Spleen (tissue), 11 donors: ENCODE results near the gene PRDX2. TPM values are rescaled to one million over a fixed set of nuclear protein-coding genes. Genes with fewer than 3 reads are reported as not detected.

Experiments used
- DNase-seq: peaks from one replicate; pipeline ENCODE4 v3.0.0-alpha.2; 2020
- H3K27ac ChIP-seq, 8 donors: fragments of 200-600 bp; sonication (generic) in 7 of 8; 1 replicate in 4 of 8; 2 replicates in 4 of 8; pipeline versions ENCODE4 v1.5.0 to v1.8.0; 2016 to 2021; ENCODE audit warnings: inconsistent platforms in 4 of 8, mild to moderate bottlenecking in 4 of 8, moderate library complexity in 1 of 8
- H3K27me3 ChIP-seq, 7 donors: fragments of 200-600 bp; sonication (generic) in 6 of 7; replicated peaks in 1 of 7; 1 replicate in 4 of 7; 2 replicates in 3 of 7; pipeline versions ENCODE4 v1.5.0 to v1.8.0; 2016 to 2021; ENCODE audit warnings: inconsistent platforms in 3 of 7, mild to moderate bottlenecking in 1 of 7
- H3K36me3 ChIP-seq, 6 donors: fragments of 200-600 bp; sonication (generic) in 5 of 6; 1 replicate in 4 of 6; 2 replicates in 2 of 6; pipeline versions ENCODE4 v1.5.0 to v1.8.0; 2016 to 2021; ENCODE audit warnings: inconsistent platforms in 2 of 6
- H3K4me1 ChIP-seq, 6 donors: fragments of 200-600 bp; sonication (generic) in 5 of 6; 1 replicate in 3 of 6; 2 replicates in 3 of 6; pipeline versions ENCODE4 v1.5.0 to v1.8.0; 2016 to 2021; ENCODE audit warnings: inconsistent platforms in 3 of 6
- H3K4me3 ChIP-seq, 8 donors: fragments of 200-600 bp; sonication (generic) in 7 of 8; 1 replicate in 4 of 8; 2 replicates in 4 of 8; pipeline versions ENCODE4 v1.5.0 to v1.8.0; 2016 to 2021; ENCODE audit warnings: inconsistent platforms in 4 of 8, mild to moderate bottlenecking in 4 of 8, moderate library complexity in 2 of 8
- H3K9me3 ChIP-seq, 8 donors: fragments of 200-600 bp; sonication (generic) in 7 of 8; 1 replicate in 4 of 8; 2 replicates in 4 of 8; pipeline versions ENCODE4 v1.5.0 to v1.8.0; 2016 to 2021; ENCODE audit warnings: inconsistent platforms in 4 of 8
- POLR2A ChIP-seq, 3 donors: fragments of 450-650 bp; IDR thresholded peaks; one replicate each; pipeline ENCODE4 v1.5.1; 2017; ENCODE audit warnings: antibody characterized with exemption in 3 of 3, mild to moderate bottlenecking in 1 of 3
- POLR2AphosphoS5 ChIP-seq, 3 donors: sonication (generic); formaldehyde crosslinking; IDR thresholded peaks; one replicate each; pipeline ENCODE4 v1.5.1; 2017; ENCODE audit warnings: antibody characterized with exemption in 3 of 3
- WGBS, 5 donors: extraction: QIAGEN DNeasy Blood & Tissue Kit in 3 of 5; methylation state at CpG; one replicate each; pipeline versions ENCODE4 v1.1.5 to v1.1.7; 2013 to 2018; 5-methylcytosine and 5-hydroxymethylcytosine counted together
- intact Hi-C: fragments of 100-400 bp; cut with DNase I; formaldehyde crosslinking; loops from one replicate; pipeline ENCODE4 v1.15.0; 2023; ENCODE audit warnings: low total_unique reads
- polyA plus RNA-seq, 3 donors: library from polyadenylated mRNA; stranded (reverse); fragments of 200-250 nt; gene quantifications; one replicate each; pipeline ENCODE4 v1.2.1, GENCODE V29; 2013
- total RNA-seq, 7 donors: library from RNA; depleted of rRNA in 3 of 7; stranded (reverse); fragments of >200 nt in 3 of 7; fragmentation: NEBNext Ultra II Directional in 4 of 7; extraction: Animal tissue kit (Norgen Biotek cat#: 25700) in 4 of 7; gene quantifications; one replicate each; pipeline versions ENCODE4 v1.1.0 to v1.2.1, GENCODE V29; 2016 to 2021
- TF ChIP-seq, protein P1 (sequence below), 11 experiments: fragments of 200-600 bp in 7 of 11; fragments of 450-650 bp in 4 of 11; sonication (generic) in 4 of 11; IDR thresholded peaks in 8 of 11; conservative IDR thresholded peaks in 3 of 11; 1 replicate in 7 of 11; 2 replicates in 4 of 11; pipeline versions ENCODE4 v1.4.0 to v1.8.0; 2016 to 2021; ENCODE audit warnings: antibody characterized with exemption in 11 of 11, inconsistent platforms in 4 of 11, mild to moderate bottlenecking in 1 of 11
- donor health status: healthy with polysubstance abuse.
- donor health status: DM: no; HTN: no; CAD: no; lungs with moderate emphysema.
- donor health status: DM: no; HTN: no; CAD: no.
- donor health status: Bipolar disorder and iron deficiency.
- donor health status: healthy.
- donor health status: DM: no; HTN: no; CAD: no.
- donor health status: DM: yes; HTN: yes; CAD: no.

PRDX2 gene
- total and polyA plus RNA-seq, 10 donors, result 78.3 to 203 (median 117) TPM

DNA sequence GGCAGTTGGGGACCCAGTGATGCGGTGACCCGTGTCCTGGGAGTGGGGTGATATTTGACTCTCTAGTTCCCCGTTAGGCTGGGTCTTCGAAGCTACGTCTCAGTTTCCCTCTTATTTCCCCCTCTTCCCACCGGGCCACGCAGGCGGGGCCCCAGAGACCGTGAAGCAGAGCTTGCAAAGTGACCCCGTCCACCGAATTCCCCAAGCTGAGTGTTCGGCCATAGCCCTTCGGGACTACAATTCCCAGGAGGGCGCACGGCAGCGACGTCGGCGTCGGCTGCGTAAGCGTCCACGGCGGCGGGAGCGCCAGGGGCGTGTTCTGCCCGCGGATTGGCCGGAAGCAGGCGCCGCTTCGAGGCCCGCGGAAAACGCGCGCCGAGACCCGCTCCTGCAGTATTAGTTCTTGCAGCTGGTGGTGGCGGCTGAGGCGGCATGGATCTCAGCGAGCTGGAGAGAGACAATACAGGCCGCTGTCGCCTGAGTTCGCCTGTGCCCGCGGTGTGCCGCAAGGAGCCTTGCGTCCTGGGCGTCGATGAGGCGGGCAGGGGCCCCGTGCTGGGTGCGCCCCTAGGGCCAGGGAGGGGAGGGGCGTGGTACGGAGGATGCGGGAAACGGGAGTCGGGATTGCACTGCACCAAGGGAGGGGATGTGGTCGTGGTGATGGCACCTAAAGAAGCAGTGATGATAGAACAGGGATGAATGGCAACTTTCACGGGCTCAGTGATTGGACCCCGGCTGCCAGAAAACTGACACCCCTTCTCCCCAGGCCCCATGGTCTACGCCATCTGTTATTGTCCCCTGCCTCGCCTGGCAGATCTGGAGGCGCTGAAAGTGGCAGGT, 4.9 kb upstream of the PRDX2 start, which contains the start of gene RNASEH2A:
Gene RNASEH2A, plus strand, starts transcription at position 343 of the 840 bp plus-strand sequence. Its CDS starts 90 bp downstream, at position 433.
- Histone ChIP-seq H3K27ac (peak within 1 kb of the TSS; percentile 3 to 83 (median 71)), H3K4me1 (peaks cover 13 to 36% (median 27%) of the 10 kb centered on the region in 6 donors), H3K4me3 (peak within 1 kb of the TSS; percentile 57 to 82 (median 67)), H3K27me3 (peaks cover 0 to 14% (median 0%) of the 10 kb centered on the region in 7 donors), H3K9me3 (no peaks in the 10 kb centered on the region), H3K36me3 (peaks cover 0 to 38% (median 3%) of the 10 kb centered on the region in 6 donors)
- peak; percentile 98 for DNase-seq
- intact Hi-C loops, result loop anchor here (5.0 kb wide), 1 partner anchor 34 kb away; no protein-coding TSS in a partner anchor
- WGBS, 5 donors, result 3 to 6% (median 4%) methylated on average over 61 to 66 of the region's 66 CpGs
- TF ChIP-seq, protein P1, sequence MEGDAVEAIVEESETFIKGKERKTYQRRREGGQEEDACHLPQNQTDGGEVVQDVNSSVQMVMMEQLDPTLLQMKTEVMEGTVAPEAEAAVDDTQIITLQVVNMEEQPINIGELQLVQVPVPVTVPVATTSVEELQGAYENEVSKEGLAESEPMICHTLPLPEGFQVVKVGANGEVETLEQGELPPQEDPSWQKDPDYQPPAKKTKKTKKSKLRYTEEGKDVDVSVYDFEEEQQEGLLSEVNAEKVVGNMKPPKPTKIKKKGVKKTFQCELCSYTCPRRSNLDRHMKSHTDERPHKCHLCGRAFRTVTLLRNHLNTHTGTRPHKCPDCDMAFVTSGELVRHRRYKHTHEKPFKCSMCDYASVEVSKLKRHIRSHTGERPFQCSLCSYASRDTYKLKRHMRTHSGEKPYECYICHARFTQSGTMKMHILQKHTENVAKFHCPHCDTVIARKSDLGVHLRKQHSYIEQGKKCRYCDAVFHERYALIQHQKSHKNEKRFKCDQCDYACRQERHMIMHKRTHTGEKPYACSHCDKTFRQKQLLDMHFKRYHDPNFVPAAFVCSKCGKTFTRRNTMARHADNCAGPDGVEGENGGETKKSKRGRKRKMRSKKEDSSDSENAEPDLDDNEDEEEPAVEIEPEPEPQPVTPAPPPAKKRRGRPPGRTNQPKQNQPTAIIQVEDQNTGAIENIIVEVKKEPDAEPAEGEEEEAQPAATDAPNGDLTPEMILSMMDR (IDR thresholded peaks at IDR 0.05 in 8 of 11, conservative IDR thresholded peaks at IDR 0.05 in 3 of 11), result peak in 5 of 11 experiments; percentile 15 to 44 (median 40)
- TF ChIP-seq POLR2A (IDR thresholded peaks at IDR 0.05), result no peak
- peak; percentile 86 to 94 (median 87) for TF ChIP-seq POLR2AphosphoS5 (IDR thresholded peaks at IDR 0.05)

DNA sequence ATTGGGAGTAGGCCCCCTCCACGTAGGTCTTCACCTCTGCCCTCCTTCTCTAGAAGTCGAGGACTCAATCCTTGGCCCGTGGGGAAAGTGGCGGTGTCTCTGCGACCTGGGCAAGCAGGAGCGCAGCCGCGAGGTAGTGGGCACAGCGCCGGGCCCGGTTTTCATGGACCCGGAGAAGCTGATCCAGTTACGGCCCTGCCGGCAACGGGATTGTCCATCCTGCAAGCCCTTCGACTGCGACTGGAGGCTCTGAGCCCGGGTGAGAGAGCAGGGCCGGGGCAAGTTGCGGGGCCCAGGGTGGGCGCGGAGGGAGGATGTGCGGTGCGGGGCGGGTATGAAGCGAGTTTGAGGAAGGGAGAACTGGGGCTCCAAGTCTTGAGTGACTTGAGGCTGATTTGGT, 2.5 kb upstream of the PRDX2 start:
- Histone ChIP-seq H3K4me1 (peaks cover 21 to 57% (median 42%) of the 10 kb centered on the region in 6 donors), H3K4me3 (no peak overlapping the region), H3K36me3 (peaks cover 0 to 28% (median 8%) of the 10 kb centered on the region in 6 donors), H3K9me3 (no peaks in the 10 kb centered on the region), H3K27ac (no peak overlapping the region), H3K27me3 (peaks cover 0 to 20% (median 0%) of the 10 kb centered on the region in 7 donors)
- DNase-seq, result no peak
- TF ChIP-seq POLR2A (IDR thresholded peaks at IDR 0.05) (no peak), POLR2AphosphoS5 (IDR thresholded peaks at IDR 0.05) (no peak)
- TF ChIP-seq, protein P1 (IDR thresholded peaks at IDR 0.05 in 8 of 11, conservative IDR thresholded peaks at IDR 0.05 in 3 of 11), result no peak
- WGBS, 5 donors, result 92 to 96% (median 95%) methylated on average over 26 of the region's 26 CpGs
- intact Hi-C loops, result no loop called here

DNA sequence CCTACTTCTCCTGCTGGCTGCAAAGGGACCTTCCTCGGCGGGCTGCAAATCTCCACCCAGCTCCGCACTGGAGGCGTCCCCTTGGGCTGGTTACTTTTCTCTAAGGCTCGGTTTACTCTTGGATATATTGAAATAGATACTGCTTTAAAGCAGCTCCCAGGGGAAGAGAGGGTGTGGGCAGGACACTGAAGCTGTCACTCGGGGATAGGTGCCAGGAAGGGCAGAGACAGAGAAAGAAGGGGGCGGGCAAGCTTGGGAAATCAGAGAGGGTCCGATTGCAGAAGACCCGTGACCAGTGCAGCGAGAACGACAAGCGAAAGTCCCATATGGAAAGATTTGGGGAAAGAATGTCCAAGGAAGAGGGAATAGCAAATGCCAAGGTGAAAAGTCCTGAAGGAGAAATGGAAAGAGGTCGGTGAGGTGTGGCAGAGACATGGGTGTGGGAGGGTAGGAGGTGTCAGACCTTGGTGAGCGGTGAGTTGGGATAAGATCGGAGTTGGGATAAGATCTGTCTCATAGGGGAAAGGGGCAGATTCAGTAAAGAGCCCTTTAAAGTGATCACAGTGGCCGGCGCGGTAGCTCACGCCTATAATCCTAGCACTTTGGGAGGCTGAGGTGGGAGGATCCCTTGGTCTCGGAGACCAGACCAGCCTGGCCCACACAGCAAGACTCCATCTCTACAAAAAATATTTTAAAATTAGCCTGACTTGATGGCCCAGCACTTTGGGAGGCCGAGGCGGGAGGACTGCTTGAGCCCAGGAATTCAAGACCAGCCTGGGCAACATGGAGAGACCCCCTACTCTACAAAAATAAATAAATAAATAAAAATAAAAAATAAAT, 887 bp upstream of the PRDX2 start:
- no peak for DNase-seq
- TF ChIP-seq POLR2AphosphoS5 (IDR thresholded peaks at IDR 0.05) (no peak), POLR2A (IDR thresholded peaks at IDR 0.05) (no peak)
- TF ChIP-seq, protein P1 (IDR thresholded peaks at IDR 0.05 in 8 of 11, conservative IDR thresholded peaks at IDR 0.05 in 3 of 11), result no peak
- H3K4me3 ChIP-seq, result peak overlapping the region; percentile 51 to 90 (median 78)
- no peaks in the 10 kb centered on the region for H3K9me3 ChIP-seq
- H3K27ac ChIP-seq, result peak overlapping the region in 5 of 8 donors; percentile 67 to 82 (median 76)
- peaks cover 0 to 29% (median 9%) of the 10 kb centered on the region in 6 donors for H3K36me3 ChIP-seq
- peaks cover 0 to 20% (median 0%) of the 10 kb centered on the region in 7 donors for H3K27me3 ChIP-seq
- peaks cover 21 to 56% (median 41%) of the 10 kb centered on the region in 6 donors for H3K4me1 ChIP-seq
- intact Hi-C loops, result no loop called here
- WGBS, 5 donors, result 45 to 54% (median 48%) methylated on average over 22 of the region's 22 CpGs
